K562 (cell line): ENCODE data around the gene MFAP5. TPM values are rescaled to one million over a fixed set of nuclear protein-coding genes. Genes with fewer than 3 reads are reported as not detected.

ENCODE experiments used
- ATAC-seq: fragments of 200-7000 bp; cut with Tn5 transposase; 3 replicates; pipeline ENCODE4 v1.9.1; 2020; ENCODE audit warnings: moderate library complexity
- BruUV-seq: library from RNA; stranded (reverse); fragments of 400-500 nt; replicated peaks from 2 replicates; lab custom pipeline; 2021; lab: Mats Ljungman, UMichigan
- CTCF ChIA-PET: fragments of 300-600 bp; formaldehyde crosslinking; extraction: SDS; loops from one replicate; lab custom pipeline; 2021; ENCODE audit warnings: low intra/inter-chr PET ratio; lab: Yijun Ruan, JAX
- POLR2A ChIA-PET: fragments of 300-600, 350-650 bp; sonication (Branson Sonifier 250); formaldehyde crosslinking; extraction: SDS; loops from one replicate; lab custom pipeline; 2021; ENCODE audit warnings: antibody characterized with exemption, inconsistent platforms; lab: Yijun Ruan, JAX
- DNase-seq, 4 experiments: peaks; one replicate each; pipeline versions ENCODE4 v3.0.0 to v3.0.0-alpha.2; 2011 to 2018; ENCODE audit warnings: low spot score in 3 of 4, mixed read lengths in 3 of 4; ENCODE audit errors: extremely low read depth in 1 of 4
- FAIRE-seq: peaks from 2 replicates; lab custom pipeline; 2011; peaks lifted over from hg19 to GRCh38; lab: Jason Lieb, UNC
- H2AFZ ChIP-seq: 2 replicates; pipeline ENCODE4 v1.6.0; 2011; ENCODE audit warnings: low read depth, low read length, control low read depth, inconsistent platforms
- H3K27ac ChIP-seq: fragments of 200-600 bp; 3 replicates; pipeline ENCODE4 v1.8.0; 2011; ENCODE audit warnings: low read depth, mild to moderate bottlenecking, control low read depth, inconsistent platforms, low read length, moderate library complexity, mixed read lengths; ENCODE audit errors: extremely low read depth
- H3K27me3 ChIP-seq, 2 experiments: fragments of 300-600 bp in 1 of 2; 2 replicates in 1 of 2; 3 replicates in 1 of 2; pipeline versions ENCODE4 v1.6.0 to v1.8.0; 2011; ENCODE audit warnings: inconsistent platforms in 2 of 2, low read length in 2 of 2, mild to moderate bottlenecking in 1 of 2, mixed read lengths in 1 of 2, moderate library complexity in 1 of 2; ENCODE audit not compliant: control insufficient read depth in 2 of 2, insufficient read depth in 2 of 2
- H3K36me3 ChIP-seq: fragments of 300-600 bp; 3 replicates; pipeline ENCODE4 v1.8.0; 2011; ENCODE audit warnings: mild to moderate bottlenecking, low read length, inconsistent platforms; ENCODE audit not compliant: control insufficient read depth, insufficient read depth
- H3K4me1 ChIP-seq, 2 experiments: fragments of 200-600 bp in 1 of 2; replicated peaks in 1 of 2; 2 replicates in 1 of 2; 3 replicates in 1 of 2; pipeline versions ENCODE4 v1.5.1 to v1.8.0; 2011; ENCODE audit warnings: inconsistent platforms in 2 of 2, low read length in 2 of 2, mild to moderate bottlenecking in 1 of 2, mixed read lengths in 1 of 2, moderate library complexity in 1 of 2; ENCODE audit not compliant: control insufficient read depth in 2 of 2, insufficient read depth in 2 of 2
- H3K4me2 ChIP-seq: 2 replicates; pipeline ENCODE4 v1.6.1; 2011; ENCODE audit warnings: low read length, control low read depth, inconsistent platforms, mixed read lengths; ENCODE audit not compliant: insufficient read depth
- H3K4me3 ChIP-seq: fragments of 200-600 bp; sonication (generic), shearing (Covaris generic); 2 replicates; pipeline ENCODE4 v1.5.1; 2016; ENCODE audit warnings: control low read depth, inconsistent platforms
- H3K79me2 ChIP-seq: fragments of 200-600 bp; 3 replicates; pipeline ENCODE4 v1.8.0; 2011; ENCODE audit warnings: low read length, inconsistent platforms; ENCODE audit not compliant: control insufficient read depth, insufficient read depth
- H3K9ac ChIP-seq, 2 experiments: 2 replicates each; pipeline versions ENCODE4 v1.6.0 to v1.6.1; 2011; ENCODE audit warnings: low read depth in 2 of 2, low read length in 2 of 2, control low read depth in 1 of 2, inconsistent platforms in 1 of 2, mild to moderate bottlenecking in 1 of 2, mixed read lengths in 1 of 2; ENCODE audit not compliant: insufficient read depth in 1 of 2
- H3K9me1 ChIP-seq: one replicate; pipeline ENCODE4 v1.6.0; 2011; ENCODE audit warnings: inconsistent platforms, mild to moderate bottlenecking, low read length, moderate library complexity; ENCODE audit not compliant: control insufficient read depth, insufficient read depth
- H3K9me3 ChIP-seq: replicated peaks from 2 replicates; pipeline ENCODE4 v1.5.1; 2011; ENCODE audit warnings: low read depth, low read length, inconsistent platforms; ENCODE audit not compliant: control insufficient read depth, insufficient read depth
- H4K20me1 ChIP-seq: replicated peaks from 2 replicates; pipeline ENCODE4 v1.6.1; 2011; ENCODE audit warnings: low read length, inconsistent platforms, mixed read lengths; ENCODE audit not compliant: control insufficient read depth, insufficient read depth
- RAD21 ChIP-seq, 2 experiments: fragments of 250-450 bp in 1 of 2; fragments of 450-650 bp in 1 of 2; sonication (Bioruptor Pico) in 1 of 2; formaldehyde crosslinking in 1 of 2; IDR thresholded peaks in 1 of 2; conservative IDR thresholded peaks in 1 of 2; 2 replicates each; pipeline versions ENCODE4 v1.4.0 to v1.8.0; 2020 to 2022; ENCODE audit warnings: mild to moderate bottlenecking in 2 of 2, moderate library complexity in 1 of 2
- WGBS: fragments of 100-300 bp; shearing (Covaris generic); methylation state at CpG from one replicate; pipeline ENCODE4 v1.1.6; 2016; ENCODE audit warnings: low coverage, mixed read lengths; ENCODE audit not compliant: insufficient coverage; ENCODE audit errors: missing lambda C conversion rate; 5-methylcytosine and 5-hydroxymethylcytosine counted together
- in situ Hi-C: fragments of 300-500 bp; cut with MboI; formaldehyde crosslinking; loops from 4 replicates; pipeline ENCODE4 v1.15.0; 2018; ENCODE audit warnings: inconsistent platforms, mixed read lengths
- intact Hi-C: fragments of 100-400 bp; cut with micrococcal nuclease; formaldehyde crosslinking; loops from 2 replicates; pipeline ENCODE4 v1.14.2; 2022
- polyA plus RNA-seq, 8 experiments: library from polyadenylated mRNA; depleted of rRNA in 4 of 8; stranded (reverse) in 5 of 8; unstranded in 3 of 8; fragments of >200 nt; fragmentation: Nextera tagmentation in 2 of 8; fragmentation: Illumina TruSeq in 1 of 8; extraction: Ambion mirVana in 2 of 8; extraction: Trizol in 1 of 8; gene quantifications; 2 replicates each; pipeline versions ENCODE4 v1.2.1 to v1.2.3, GENCODE V29; 2011 to 2014; ENCODE audit warnings: inconsistent platforms in 1 of 8, missing spikeins in 1 of 8
- total RNA-seq, 7 experiments: library from RNA; depleted of rRNA in 6 of 7; stranded (reverse); fragments of >200 nt in 6 of 7; fragmentation: Illumina TruSeq in 2 of 7; extraction: Trizol in 2 of 7; gene quantifications; 2 replicates each; pipeline versions ENCODE4 v1.2.1 to v1.2.3, GENCODE V29; 2011 to 2021; ENCODE audit warnings: low replicate concordance in 1 of 7
- TF ChIP-seq, protein P1 (sequence below): sonication (generic); formaldehyde crosslinking; IDR thresholded peaks from 2 replicates; pipeline ENCODE4 v1.8.1; 2022; ENCODE audit warnings: missing genetic modification reagents
- TF ChIP-seq, protein P2 (sequence below), 3 experiments: IDR thresholded peaks in 2 of 3; conservative IDR thresholded peaks in 1 of 3; 2 replicates each; pipeline ENCODE4 v1.5.1; 2011 to 2012; ENCODE audit warnings: low read length in 3 of 3, mild to moderate bottlenecking in 3 of 3, control low read depth in 2 of 3, improper control_type of control experiment in 1 of 3, inconsistent platforms in 1 of 3, low read depth in 1 of 3, mixed read lengths in 1 of 3, moderate library complexity in 1 of 3; ENCODE audit not compliant: insufficient read depth in 2 of 3
- TF ChIP-seq, protein P3 (sequence below): fragments of 450-650 bp; IDR thresholded peaks from 2 replicates; pipeline ENCODE4 v1.6.1; 2017; ENCODE audit warnings: mild to moderate bottlenecking, moderate library complexity

The MFAP5 gene
- total and polyA plus RNA-seq, 9 of the 15 experiments (the other 6 are each of a cell fraction or from before 2014, with no cell fraction given): not detected

DNA sequence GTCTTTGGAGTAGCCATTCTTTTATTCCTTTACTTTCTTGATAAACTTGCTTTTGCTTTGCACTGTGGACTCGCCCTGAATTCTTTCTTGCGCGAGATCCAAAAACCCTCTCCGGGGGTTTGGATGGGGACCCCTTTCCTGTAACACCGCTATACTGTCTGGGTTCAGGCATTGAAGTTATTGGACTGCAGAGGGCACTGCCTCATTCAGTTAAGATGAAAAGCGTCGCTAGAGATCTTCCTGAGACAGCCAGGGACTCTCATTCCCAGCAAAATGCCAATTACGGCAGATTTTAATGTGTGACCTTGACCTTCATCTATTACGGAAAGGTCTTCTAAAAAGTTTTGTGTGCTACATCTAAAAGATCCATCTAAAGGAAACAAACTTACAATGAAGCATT lies 17.9 kb upstream of the MFAP5 start:
- DNase-seq (no peak), ATAC-seq (no peak), FAIRE-seq (no peak)
- H3K9ac ChIP-seq: no peak overlapping the region
- H3K4me2 ChIP-seq: no peak overlapping the region
- TF ChIP-seq, protein P1, sequence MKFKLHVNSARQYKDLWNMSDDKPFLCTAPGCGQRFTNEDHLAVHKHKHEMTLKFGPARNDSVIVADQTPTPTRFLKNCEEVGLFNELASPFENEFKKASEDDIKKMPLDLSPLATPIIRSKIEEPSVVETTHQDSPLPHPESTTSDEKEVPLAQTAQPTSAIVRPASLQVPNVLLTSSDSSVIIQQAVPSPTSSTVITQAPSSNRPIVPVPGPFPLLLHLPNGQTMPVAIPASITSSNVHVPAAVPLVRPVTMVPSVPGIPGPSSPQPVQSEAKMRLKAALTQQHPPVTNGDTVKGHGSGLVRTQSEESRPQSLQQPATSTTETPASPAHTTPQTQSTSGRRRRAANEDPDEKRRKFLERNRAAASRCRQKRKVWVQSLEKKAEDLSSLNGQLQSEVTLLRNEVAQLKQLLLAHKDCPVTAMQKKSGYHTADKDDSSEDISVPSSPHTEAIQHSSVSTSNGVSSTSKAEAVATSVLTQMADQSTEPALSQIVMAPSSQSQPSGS (CRISPR knock-in tag): no peak
- peak in 1 of 2 experiments; percentile 32; a peak in 2 of 4 replicates for TF ChIP-seq RAD21 (CRISPR knock-in tag; conservative IDR thresholded peaks at IDR 0.05 in 1 of 2, IDR thresholded peaks at IDR 0.05 in 1 of 2)
- TF ChIP-seq, protein P2, sequence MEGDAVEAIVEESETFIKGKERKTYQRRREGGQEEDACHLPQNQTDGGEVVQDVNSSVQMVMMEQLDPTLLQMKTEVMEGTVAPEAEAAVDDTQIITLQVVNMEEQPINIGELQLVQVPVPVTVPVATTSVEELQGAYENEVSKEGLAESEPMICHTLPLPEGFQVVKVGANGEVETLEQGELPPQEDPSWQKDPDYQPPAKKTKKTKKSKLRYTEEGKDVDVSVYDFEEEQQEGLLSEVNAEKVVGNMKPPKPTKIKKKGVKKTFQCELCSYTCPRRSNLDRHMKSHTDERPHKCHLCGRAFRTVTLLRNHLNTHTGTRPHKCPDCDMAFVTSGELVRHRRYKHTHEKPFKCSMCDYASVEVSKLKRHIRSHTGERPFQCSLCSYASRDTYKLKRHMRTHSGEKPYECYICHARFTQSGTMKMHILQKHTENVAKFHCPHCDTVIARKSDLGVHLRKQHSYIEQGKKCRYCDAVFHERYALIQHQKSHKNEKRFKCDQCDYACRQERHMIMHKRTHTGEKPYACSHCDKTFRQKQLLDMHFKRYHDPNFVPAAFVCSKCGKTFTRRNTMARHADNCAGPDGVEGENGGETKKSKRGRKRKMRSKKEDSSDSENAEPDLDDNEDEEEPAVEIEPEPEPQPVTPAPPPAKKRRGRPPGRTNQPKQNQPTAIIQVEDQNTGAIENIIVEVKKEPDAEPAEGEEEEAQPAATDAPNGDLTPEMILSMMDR (IDR thresholded peaks at IDR 0.05 in 2 of 3, conservative IDR thresholded peaks at IDR 0.05 in 1 of 3; ENCODE audit: insufficient read depth in 2 of 3, low read depth in 1 of 3, low read length in 3 of 3): peak in 2 of 3 experiments; percentile 2 to 27; a peak in 2 of 6 replicates
- TF ChIP-seq, protein P3, sequence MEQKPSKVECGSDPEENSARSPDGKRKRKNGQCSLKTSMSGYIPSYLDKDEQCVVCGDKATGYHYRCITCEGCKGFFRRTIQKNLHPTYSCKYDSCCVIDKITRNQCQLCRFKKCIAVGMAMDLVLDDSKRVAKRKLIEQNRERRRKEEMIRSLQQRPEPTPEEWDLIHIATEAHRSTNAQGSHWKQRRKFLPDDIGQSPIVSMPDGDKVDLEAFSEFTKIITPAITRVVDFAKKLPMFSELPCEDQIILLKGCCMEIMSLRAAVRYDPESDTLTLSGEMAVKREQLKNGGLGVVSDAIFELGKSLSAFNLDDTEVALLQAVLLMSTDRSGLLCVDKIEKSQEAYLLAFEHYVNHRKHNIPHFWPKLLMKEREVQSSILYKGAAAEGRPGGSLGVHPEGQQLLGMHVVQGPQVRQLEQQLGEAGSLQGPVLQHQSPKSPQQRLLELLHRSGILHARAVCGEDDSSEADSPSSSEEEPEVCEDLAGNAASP: no peak
- no peaks in the 10 kb centered on the region for H3K9me3 ChIP-seq
- in situ Hi-C loops (loop anchor here (5.0 kb wide), 2 partner anchors 142 to 362 kb away; partner anchors contain the start of gene A2ML1), intact Hi-C loops (no loop called here)
- no peaks in the 10 kb centered on the region; a peak in 2 of 5 replicates for H3K4me1 ChIP-seq
- no peak overlapping the region for H3K4me3 ChIP-seq
- no peaks in the 10 kb centered on the region for H3K36me3 ChIP-seq
- no peaks in the 10 kb centered on the region for H4K20me1 ChIP-seq
- H3K27ac ChIP-seq: no peak overlapping the region
- no TSS peak for BruUV-seq
- H3K27me3 ChIP-seq: no peaks in the 10 kb centered on the region; a peak in 2 of 5 replicates
- POLR2A ChIA-PET: no interaction called here
- CTCF ChIA-PET: interaction anchor here (2.5 to 3.6 kb wide), 2 partner anchors 211 to 358 kb away, joined by 10 to 22 read pairs; no protein-coding TSS in a partner anchor
- H2AFZ ChIP-seq: 0 out of 2 replicates have a peak overlapping the region, but pooled peaks have one; percentile 16
- no peaks in the 10 kb centered on the region for H3K9me1 ChIP-seq
- 39% methylated on average over 5 of the region's 9 CpGs for WGBS
- no peaks in the 10 kb centered on the region for H3K79me2 ChIP-seq
